HG03558 (cell line): ENCODE measurements around the gene ADGRD1.

Source experiments
- ATAC-seq: cut with Tn5 transposase; IDR thresholded peaks from one replicate; pipeline ENCODE4 v1.9.1; 2021; ENCODE audit warnings: moderate number of reproducible peaks; ENCODE audit not compliant: unreplicated experiment; ENCODE audit errors: extremely low read depth

Gene ADGRD1

DNA sequence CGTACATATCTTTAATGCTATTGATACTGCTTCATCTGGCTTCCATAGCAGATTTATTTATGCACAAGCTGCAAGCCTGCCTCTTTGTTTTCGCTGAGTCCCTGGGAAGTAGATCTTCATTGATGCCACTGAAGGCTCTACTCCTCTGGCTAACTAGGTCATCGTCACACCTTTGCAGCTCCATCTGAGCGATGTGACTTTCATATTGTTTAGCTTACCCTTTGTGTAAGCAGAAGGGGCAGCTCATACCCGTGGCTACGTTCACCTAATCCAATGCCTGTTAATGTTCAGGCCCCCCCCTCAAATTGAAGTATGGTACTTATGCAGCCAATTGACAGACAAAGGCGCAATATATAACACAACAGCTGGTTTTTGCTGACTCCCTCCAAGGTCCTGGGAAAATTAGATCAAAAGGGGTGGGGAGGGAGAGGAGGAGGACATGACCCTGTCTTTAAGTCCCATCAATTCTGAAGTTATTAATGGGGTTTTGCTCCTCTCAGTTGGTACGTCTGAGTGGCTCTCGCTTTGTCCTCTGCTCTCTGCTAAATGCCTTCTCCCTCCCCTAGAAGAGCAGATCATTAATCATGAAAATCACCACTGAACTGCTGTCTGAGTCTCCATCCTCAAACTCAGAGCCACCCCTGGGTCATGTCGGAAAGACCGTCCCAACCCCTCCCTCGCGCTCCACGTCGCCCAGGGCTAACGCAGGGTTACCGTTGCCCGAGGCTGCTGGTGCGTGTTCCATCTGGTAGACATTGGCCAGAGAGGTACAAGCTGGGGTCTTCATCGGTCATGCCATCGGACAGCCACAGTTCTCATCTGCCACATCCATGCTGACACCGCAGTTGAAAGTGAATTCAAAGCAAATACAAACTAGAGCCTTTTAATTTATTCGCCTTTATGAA lies 128.8 kb downstream of the ADGRD1 start:
- no peak for ATAC-seq

DNA sequence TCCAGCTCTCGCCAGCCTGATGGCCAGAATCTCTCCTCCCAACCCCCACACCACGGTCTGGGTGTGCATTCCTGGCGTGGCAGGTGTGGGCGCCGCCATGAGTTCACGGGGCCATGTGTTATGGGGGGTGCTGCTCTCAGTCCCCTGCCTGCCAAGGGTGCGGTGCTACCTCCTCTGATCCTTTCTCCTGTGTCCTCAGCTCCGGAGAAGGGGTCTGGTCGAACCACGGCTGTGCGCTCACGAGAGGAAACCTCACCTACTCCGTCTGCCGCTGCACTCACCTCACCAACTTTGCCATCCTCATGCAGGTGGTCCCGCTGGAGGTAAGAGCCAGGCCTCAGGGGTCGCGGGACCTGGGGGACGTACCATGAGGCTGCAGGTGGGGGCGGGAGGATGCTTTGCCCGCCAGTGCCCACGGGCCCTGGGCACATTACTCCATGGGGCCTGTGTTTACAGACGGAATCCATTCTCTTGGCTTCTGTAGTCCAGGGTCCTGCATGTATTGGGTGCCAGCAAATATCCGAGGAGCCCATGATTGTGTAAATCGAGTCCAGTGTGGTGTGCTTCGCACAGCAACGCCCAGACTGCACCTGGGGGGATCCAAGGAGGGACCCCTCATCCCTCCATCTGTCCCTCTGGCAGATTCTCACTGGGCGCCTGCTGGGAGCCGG lies 130.8 kb downstream of the ADGRD1 start:
- ATAC-seq: no peak

DNA sequence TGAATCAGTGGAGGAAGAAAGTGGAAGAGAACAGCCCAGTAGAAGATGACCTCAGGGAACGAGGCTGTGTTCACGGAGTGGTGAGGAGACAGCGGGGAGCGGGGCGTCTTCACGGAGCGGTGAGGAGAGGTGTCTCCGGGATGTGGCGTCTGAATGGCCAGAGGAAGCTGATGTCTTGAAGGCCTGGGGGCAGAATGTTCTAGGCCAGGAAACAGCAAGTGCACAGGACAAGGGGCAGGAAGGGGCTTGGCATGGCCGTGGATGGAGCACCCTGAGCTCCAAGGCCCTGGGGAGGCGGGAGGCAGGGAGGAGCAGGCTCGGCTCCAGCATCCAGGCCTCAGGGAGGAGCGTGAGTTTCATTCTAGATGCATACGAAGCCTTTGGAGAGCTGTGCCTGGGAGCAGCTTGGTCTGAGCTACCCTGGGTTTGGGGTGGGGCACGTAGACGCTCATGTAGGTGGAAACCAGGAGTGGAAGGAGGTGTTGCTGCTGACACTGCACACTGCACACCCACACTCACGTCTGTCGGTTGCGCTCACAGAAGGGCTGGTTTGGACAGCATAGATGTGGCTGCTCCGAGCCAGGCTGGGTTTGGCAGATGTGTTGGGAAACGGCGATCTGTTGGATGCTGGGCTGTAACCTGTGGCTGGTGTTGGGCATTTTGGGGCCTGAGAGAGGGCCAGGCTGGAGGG lies 131.6 kb downstream of the ADGRD1 start:
- ATAC-seq: no peak

DNA sequence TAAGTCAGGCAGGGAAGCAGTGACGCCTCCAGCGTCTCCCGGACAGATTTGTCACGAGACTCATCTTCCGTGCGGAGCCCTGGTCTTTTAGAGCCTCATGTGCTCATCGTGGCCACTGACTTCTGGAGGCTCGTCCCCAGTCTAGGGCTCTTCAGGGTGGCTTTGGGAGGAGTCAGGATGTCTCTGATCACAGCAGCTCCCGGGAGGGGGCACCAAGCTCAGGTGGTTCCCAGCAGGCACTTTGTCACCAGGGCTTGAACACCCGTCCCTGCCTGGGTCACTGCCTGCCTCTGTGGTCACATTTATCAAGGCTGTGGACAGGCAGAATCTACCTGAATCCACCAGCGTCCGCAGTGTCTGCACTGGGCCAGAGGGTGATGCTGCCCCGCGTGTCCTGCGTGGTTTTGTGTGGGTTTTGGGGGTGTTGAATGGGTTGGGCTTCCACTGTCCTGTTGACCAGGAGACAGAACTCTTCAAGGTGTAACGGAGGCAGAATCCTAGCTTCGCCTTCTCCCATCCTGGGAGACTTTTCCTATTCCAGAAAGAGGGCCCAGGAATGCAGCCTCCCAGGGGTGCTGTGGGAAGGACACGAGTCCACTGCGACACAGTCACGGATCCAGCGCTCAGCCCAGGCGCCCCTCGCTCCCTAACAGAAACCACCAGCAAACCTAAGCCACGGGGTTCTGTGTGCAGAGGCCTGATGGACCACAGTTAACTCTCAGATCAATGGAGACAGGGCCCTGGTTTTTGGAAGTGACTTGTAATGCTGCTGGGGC lies 132.3 kb downstream of the ADGRD1 start:
- no peak for ATAC-seq

DNA sequence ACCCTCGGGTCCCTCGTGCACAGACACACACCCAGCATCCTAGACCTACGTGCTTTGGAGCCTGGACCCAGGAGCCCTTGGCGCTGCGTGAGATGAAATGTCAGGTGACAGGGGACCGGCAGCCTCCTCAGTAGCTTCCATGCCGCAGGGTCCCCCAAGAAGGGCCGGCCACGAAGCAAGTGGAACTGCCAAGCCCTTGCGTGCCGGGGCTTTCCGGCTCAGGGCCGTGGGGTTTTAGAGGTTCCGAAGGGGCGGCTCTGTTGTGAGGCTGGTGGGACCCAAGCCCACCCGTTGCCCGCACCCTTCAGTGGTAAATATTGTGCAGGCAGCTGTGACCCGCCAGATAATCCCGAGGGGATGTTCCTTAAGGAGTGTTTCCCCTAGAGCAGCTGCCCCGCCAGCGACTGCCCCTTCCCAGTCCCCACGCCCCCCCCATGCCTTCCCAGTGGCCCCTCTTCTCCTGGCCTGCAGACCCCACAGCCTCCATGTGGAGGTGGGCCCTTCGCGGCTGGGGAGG lies 133.7 kb downstream of the ADGRD1 start:
- ATAC-seq: no peak

DNA sequence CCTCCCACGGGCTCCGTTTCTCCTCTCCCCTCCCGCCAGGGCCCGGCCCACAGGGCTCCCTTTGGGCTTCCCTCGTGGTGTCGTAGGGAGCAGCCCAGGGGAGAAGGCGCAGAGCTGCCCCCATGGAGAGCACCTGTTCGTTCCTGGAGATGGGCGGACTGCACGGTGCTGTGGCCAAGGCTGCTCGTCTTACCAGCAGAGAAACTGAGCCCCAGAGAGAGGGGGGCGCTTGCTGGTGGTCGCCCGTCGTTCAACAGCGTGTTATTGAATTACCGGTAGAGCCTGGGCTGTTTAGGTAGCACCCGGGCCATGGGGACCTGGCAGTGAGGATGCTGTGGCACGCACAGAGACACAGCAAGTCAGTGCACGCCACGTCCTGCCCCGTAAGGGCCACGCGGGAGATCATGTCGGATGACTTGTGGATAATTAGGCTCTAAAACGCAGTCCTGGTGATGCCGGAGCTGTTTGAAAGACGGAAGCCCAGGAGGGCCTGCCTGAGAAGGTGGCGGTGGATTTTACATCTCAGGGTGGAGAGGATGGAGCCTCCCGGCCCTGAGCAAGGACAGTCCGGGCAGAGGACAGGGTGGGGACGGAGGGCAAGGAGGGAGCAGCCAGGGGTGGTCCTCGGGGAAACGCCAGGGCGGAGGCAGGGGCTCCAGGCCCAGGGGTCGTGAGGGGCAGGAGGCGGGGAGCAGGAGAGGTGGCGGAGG lies 134.4 kb downstream of the ADGRD1 start:
- ATAC-seq: no peak

DNA sequence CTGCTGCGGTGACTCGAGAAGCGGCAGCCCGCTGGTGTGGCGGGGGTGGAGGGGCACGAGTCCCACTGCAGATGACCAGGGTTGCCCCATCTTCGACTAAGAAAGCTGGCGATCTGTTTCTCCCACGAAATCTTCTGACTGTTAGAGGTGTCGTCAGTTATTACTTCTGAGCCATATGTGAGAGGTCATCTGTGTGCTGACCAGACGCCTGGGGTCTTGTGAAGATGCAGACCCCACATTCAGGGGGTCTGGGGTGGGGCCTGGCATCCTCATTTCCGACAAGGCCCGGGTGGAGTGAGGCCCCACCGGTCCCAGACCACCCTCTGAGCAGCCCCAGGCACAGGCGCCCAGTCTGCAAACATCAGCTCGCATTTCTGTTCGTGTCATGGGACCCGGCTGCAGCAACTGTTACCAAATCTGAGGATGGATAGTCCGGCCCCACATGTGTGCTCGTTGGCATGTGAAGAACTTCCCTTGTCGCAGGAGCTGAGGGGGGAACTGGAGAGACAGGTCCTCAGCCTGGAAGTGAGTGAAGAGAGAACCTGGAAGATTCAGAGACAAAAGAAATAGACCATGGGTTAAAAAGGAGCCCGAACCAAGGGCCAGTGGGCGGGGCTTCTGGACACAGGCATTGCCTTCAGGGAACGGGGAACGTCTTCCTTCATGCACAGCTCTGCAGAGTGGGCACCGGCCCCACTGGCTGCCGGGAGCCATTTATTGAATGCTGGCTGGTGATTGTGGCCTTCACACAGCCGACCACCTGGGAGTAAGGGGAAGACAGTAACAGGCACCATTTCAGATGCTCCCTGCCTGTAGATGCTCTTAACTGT lies 135.2 kb downstream of the ADGRD1 start:
- ATAC-seq: no peak

DNA sequence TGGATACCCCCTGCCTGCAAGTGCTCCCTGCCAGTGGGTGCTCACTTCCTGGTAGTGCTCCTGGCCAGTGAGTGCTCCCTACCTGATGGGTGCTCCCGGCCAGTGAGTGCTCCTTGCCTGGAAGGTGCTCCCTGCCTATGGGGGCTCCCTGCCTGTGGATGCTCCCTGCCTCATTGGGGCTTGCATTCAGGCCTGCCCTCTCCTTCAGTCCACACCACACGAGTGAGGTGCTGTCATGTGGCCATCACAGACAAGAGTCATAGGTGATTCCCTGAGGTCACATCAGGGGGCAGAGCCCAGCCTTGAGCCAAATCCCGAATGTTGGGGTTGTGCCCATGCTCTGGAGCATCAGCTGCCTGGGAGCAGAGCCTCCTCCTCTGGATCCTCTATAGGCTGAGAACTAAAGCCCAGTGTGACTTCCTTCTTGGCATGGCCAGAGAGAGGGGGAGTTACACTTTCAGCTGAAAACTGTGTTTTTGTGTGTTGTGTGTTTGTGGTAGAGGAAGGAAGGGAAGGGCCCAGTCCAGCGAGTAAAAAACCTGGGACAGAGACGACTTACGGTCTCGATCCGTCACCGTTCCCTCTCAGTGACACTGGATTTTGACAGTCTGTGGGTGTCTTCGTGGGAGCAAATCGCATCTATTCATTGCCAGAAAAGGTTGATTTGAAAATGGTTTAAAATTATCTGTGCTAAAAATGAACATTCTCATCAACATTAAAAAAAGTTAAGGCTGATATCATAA lies 136.0 kb downstream of the ADGRD1 start:
- ATAC-seq: no peak

DNA sequence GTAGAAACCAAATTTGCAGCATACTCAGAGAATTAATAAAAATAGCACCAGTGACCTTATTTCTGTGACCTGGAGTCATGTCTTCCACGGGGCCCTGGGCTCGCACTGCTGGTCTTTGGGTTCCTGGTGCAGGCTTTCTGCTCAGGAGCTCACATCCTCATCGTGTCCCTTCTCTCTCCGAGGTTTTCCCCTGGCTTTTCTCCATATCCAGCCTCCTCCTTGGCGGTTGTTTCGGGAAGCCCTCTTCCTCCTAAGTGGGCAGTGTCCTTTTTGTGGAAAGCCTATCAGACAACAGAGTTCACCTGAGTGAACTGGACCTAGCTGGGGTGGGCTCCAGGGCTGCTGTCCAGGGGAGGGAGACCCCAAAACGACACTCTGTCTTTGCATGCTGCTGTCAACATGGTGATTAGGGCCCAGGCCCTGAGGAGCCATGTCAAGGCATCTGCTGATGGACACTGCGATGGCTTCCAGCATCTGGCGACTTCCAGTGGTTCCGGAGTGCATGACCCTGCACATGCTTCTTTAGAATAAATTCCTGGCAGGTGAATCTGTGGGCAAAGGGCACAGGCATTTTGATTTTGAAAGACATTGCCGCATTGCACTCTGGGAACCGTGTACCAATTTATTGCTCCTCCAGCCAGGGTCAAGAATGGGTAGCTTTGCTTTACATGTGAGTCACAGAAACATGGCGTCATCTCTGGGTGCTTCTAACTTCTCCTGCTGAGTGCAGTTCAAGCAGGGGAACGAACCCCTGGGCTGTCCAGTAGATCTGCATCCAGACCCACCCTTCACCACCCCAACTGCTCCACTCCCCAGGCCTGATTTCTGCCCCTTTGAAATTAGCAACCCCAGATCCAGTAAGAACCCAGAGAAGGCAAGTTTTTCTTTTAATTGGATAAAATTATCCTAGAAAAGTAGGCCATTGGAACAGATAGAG lies 136.8 kb downstream of the ADGRD1 start:
- ATAC-seq: no peak

DNA sequence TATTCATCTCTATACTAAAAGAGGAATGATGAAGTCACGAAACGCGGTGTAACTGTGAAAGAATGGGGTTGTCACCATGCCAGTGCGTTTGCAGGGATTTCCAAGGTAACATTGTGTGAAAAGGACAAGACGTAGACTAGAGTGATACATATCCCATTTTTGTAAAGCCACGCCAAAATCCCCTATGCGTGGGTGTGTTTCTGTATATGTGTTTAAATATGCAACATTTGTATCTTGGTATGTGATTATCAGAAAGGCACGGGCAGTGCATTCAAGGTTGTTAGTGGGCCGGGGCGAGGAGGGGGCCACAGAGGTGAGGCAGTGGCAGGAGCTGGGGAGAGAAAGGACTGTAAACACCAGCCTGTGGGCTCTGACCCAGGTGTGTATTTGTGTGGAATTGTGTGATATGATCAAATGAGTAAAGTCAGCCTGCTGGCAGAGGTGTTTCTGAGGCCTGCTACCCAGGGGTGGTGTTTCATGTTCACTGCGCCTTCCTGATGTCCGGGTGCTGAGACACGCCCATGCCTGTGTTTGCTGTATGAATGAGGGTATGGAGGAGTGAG lies 137.8 kb downstream of the ADGRD1 start:
- ATAC-seq: no peak

DNA sequence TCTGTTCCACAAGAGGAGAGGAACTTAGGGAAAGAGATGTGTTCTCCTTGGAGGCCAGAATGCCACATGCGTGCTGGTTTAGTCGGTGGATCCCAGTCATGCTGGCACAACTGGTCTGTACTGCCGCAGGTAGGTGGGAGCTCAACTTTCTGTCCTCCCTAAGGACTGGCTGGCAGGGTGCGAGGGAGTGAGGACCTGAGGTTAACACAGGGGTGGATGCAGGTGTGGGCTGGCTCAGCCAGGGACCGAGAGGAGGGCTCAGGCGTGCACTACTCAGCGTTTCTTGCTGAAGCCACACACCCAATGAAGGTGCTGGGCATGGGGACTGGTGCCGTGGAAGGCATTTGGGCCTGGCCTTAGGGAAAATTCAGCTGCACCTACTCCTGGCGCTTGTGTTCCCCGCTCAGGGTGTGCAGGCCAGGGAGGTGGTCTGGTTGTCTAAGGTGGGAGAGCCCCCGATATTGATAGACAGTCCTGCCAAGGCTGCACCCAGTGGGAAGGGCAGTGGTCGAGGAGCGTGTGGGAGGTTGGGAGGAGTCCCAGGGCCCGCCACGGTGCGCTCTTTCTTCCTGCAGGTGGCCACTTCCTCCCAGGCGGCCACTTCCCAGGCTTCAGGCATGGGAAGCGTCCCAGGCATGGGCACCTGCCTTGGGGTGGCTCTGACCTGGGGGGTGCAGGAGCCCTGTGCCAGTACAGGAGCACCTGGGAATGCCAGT lies 138.4 kb downstream of the ADGRD1 start:
- ATAC-seq: no peak

DNA sequence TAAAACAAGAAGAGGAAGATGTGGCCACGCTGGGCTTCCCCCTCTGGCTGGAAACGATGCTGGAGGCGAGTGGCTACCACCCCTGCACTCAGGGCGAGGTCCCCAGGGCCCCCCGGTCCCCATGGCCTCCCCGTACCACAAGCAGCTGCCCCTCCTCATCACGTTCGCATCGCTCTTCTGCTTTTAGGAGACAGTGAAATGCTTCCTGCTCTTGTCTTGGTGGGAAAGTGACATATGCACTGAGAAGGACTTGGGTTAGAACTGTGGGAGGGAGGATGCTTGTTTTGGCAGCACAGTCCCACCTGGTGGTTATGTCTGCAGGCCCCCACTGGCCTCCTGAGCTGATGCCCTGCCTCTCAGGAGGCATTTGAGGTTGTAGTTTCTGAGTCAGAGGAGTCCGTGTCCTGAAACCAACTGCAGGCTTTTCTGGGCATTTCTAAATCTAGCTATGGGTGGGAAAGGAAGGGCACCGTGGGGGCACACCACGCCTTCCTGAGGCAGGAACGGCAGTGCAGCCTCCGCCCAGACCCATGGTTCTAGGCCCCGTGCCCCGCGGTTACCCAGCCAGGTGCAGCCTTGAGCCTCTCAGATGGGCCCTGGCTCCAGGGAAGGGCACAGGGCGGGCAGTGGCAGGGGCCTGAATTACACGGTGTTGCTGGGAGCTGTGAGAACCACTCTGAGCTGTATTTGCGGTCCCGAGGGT lies 139.3 kb downstream of the ADGRD1 start:
- ATAC-seq: peak; percentile 38

DNA sequence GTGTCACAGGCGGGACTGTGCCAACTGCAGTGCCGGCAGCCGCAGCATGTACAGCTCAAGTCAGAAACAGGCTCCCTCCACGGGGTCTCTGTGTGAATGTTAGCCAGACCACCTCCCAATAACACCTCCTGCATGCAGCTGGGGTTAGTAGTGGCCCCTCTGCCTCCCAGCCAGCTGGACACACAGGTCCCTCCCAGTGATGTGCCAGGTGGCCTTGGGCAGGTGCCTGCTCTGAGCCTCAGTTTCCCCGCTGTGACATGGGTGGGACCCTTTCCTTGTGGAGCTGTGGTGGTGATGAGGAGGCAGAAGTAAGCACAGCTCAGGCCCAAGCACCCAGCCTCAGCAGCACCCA lies 139.9 kb downstream of the ADGRD1 start:
- no peak for ATAC-seq

DNA sequence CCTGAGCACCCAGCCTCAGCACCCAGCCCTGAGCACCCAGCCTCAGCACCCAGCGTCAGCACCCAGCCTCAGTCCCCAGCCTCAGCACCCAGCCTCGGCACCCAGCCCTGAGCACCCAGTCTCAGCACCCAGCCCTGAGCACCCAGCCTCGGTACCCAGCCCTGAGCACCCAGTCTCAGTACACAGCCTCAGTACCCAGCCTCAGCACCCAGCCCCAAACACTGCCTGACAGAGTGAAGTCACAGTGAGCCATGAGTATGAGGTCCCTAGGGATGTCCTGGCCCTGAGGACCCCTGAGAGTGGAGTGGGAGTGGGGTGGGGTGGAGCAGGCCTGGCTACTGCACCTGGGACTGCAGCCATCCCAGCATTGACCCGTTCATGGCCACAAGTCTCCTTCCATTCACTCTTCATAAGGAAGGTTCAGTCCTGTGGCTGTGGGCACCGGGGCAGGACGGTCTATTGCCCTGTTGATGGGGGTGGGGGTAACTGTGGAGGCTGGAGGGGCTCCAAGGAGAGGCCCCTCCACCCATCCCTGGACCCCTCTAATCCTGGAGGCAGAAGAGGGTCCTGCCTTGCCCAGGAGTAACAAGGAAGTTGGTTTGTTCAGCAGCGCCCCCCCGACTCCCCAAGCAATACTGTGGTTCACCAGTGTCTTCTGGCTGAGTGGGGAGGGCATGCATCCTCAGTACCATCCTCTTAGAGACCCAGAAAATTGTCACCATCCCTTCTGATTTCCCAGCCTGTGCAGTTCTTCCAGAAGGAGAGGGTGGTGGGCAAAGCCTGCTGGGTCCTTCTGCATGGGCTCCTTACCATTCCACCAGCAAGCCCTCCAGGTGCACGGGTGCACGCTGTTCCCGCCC lies 140.5 kb downstream of the ADGRD1 start:
- no peak for ATAC-seq
